H1 (cell line): ENCODE data around the gene HS3ST1. TPM values are rescaled to one million over a fixed set of nuclear protein-coding genes. Genes with fewer than 3 reads are reported as not detected.

Experiments
- CTCF ChIA-PET: fragments of 300-600 bp; sonication (Branson Sonifier 250); formaldehyde crosslinking; loops from one replicate; lab custom pipeline; 2021; ENCODE audit not compliant: partially characterized antibody; lab: Charles Lee
- POLR2A ChIA-PET: fragments of 300-600 bp; sonication (Branson Sonifier 250); formaldehyde crosslinking; loops from one replicate; lab custom pipeline; 2021; ENCODE audit warnings: inconsistent platforms; ENCODE audit not compliant: partially characterized antibody; lab: Charles Lee
- DNase-seq, 2 experiments: peaks; one replicate each; pipeline versions ENCODE4 v3.0.0 to v3.0.0-alpha.2; 2010 to 2022; ENCODE audit warnings: low spot score in 2 of 2, low read depth in 1 of 2, mixed read lengths in 1 of 2
- FAIRE-seq: peaks from 2 replicates; lab custom pipeline; 2011; peaks lifted over from hg19 to GRCh38; lab: Jason Lieb, UNC
- H2AFZ ChIP-seq: 2 replicates; pipeline ENCODE4 v1.8.1; 2012; ENCODE audit warnings: low read length, inconsistent platforms
- H2AK5ac ChIP-seq: 2 replicates; pipeline ENCODE4 v1.6.1; 2013; ENCODE audit warnings: low read depth, low read length
- H2BK120ac ChIP-seq: replicated peaks from 2 replicates; pipeline ENCODE3; 2013; ENCODE audit warnings: low read depth, low read length, inconsistent platforms
- H2BK12ac ChIP-seq: 2 replicates; pipeline ENCODE4 v1.6.1; 2013; ENCODE audit warnings: low read depth, low read length
- H2BK15ac ChIP-seq: 2 replicates; pipeline ENCODE4 v1.6.1; 2013; ENCODE audit warnings: low read length
- H2BK20ac ChIP-seq: 2 replicates; pipeline ENCODE4 v1.6.1; 2013; ENCODE audit warnings: low read length
- H2BK5ac ChIP-seq: 2 replicates; pipeline ENCODE4 v1.6.1; 2013; ENCODE audit warnings: low read depth, low read length
- H3K14ac ChIP-seq: 2 replicates; pipeline ENCODE4 v1.6.1; 2013; ENCODE audit warnings: inconsistent platforms; ENCODE audit not compliant: insufficient read length
- H3K18ac ChIP-seq: 2 replicates; pipeline ENCODE4 v1.6.1; 2013; ENCODE audit warnings: low read length; ENCODE audit errors: extremely low read depth
- H3K23ac ChIP-seq: 2 replicates; pipeline ENCODE4 v1.6.1; 2013; ENCODE audit warnings: inconsistent platforms; ENCODE audit not compliant: insufficient read length
- H3K23me2 ChIP-seq: 2 replicates; pipeline ENCODE4 v1.6.1; 2013; ENCODE audit warnings: low read depth, low read length
- H3K27ac ChIP-seq: 2 replicates; pipeline ENCODE4 v1.6.1; 2011; ENCODE audit warnings: low read depth, low read length, inconsistent platforms
- H3K27me3 ChIP-seq, 4 experiments: replicated peaks in 1 of 4; 1 replicate in 1 of 4; 2 replicates in 3 of 4; pipeline versions ENCODE4 v1.6.1 to v1.8.1; 2011 to 2013; ENCODE audit warnings: low read length in 3 of 4, mild to moderate bottlenecking in 3 of 4, inconsistent platforms in 2 of 4, mixed read lengths in 2 of 4, moderate library complexity in 1 of 4; ENCODE audit not compliant: control insufficient read depth in 3 of 4, insufficient read depth in 3 of 4; ENCODE audit errors: extremely low read depth in 1 of 4
- H3K36me3 ChIP-seq, 4 experiments: 2 replicates each; pipeline versions ENCODE4 v1.6.1 to v1.8.1; 2011 to 2013; ENCODE audit warnings: mild to moderate bottlenecking in 4 of 4, low read length in 3 of 4, moderate library complexity in 2 of 4, control low read depth in 1 of 4, inconsistent platforms in 1 of 4; ENCODE audit not compliant: insufficient read depth in 4 of 4, control insufficient read depth in 2 of 4
- H3K4ac ChIP-seq: replicated peaks from 2 replicates; pipeline ENCODE3; 2013; ENCODE audit warnings: low read length, low read depth, mixed read lengths, inconsistent platforms; ENCODE audit not compliant: insufficient read length
- H3K4me1 ChIP-seq, 4 experiments: replicated peaks in 1 of 4; 1 replicate in 1 of 4; 2 replicates in 3 of 4; pipeline versions ENCODE4 v1.6.1 to v1.8.1; 2011 to 2013; ENCODE audit warnings: low read length in 3 of 4, inconsistent platforms in 2 of 4, mixed read lengths in 1 of 4; ENCODE audit not compliant: insufficient read depth in 4 of 4, control insufficient read depth in 3 of 4
- H3K4me2 ChIP-seq, 2 experiments: 2 replicates each; pipeline versions ENCODE4 v1.6.1 to v1.8.1; 2011 to 2013; ENCODE audit warnings: low read depth in 2 of 2, low read length in 2 of 2, control low read depth in 1 of 2, inconsistent platforms in 1 of 2, mild to moderate bottlenecking in 1 of 2; ENCODE audit not compliant: insufficient read depth in 1 of 2
- H3K4me3 ChIP-seq, 4 experiments: fragments of 200-600, 300-600 bp in 1 of 4; sonication (generic), shearing (Covaris generic), sonication (Bioruptor Twin) in 1 of 4; 2 replicates each; pipeline versions ENCODE4 v1.5.1 to v1.8.1; 2011 to 2016; ENCODE audit warnings: low read length in 4 of 4, low read depth in 3 of 4, control low read depth in 2 of 4, inconsistent platforms in 2 of 4, mild to moderate bottlenecking in 2 of 4, mixed read lengths in 1 of 4, moderate library complexity in 1 of 4; ENCODE audit not compliant: insufficient read depth in 2 of 4; ENCODE audit errors: extremely low read depth in 1 of 4
- H3K56ac ChIP-seq: replicated peaks from 2 replicates; pipeline ENCODE3; 2013; ENCODE audit warnings: low read depth, mild to moderate bottlenecking, mixed read lengths, low read length, inconsistent platforms; ENCODE audit not compliant: insufficient read length
- H3K79me1 ChIP-seq: 2 replicates; pipeline ENCODE4 v1.6.1; 2013; ENCODE audit warnings: low read depth, low read length, control low read depth
- H3K79me2 ChIP-seq, 2 experiments: 2 replicates each; pipeline versions ENCODE4 v1.6.1 to v1.8.1; 2012 to 2013; ENCODE audit warnings: low read length in 2 of 2, mild to moderate bottlenecking in 2 of 2, inconsistent platforms in 1 of 2; ENCODE audit not compliant: insufficient read depth in 2 of 2, control insufficient read depth in 1 of 2
- H3K9ac ChIP-seq, 4 experiments: replicated peaks in 1 of 4; 1 replicate in 1 of 4; 2 replicates in 3 of 4; pipeline versions ENCODE4 v1.6.1 to v1.8.1; 2011 to 2013; ENCODE audit warnings: low read depth in 3 of 4, low read length in 3 of 4, control low read depth in 2 of 4, mild to moderate bottlenecking in 2 of 4, moderate library complexity in 2 of 4, inconsistent platforms in 1 of 4; ENCODE audit errors: extremely low read depth in 1 of 4
- H3K9me3 ChIP-seq, 2 experiments: 2 replicates each; pipeline versions ENCODE4 v1.6.1 to v1.8.1; 2012 to 2013; ENCODE audit warnings: mild to moderate bottlenecking in 2 of 2, moderate library complexity in 2 of 2, control low read depth in 1 of 2, inconsistent platforms in 1 of 2, low read depth in 1 of 2, low read length in 1 of 2, mixed read lengths in 1 of 2; ENCODE audit not compliant: insufficient read depth in 2 of 2
- H4K20me1 ChIP-seq, 2 experiments: replicated peaks in 1 of 2; 2 replicates each; pipeline versions ENCODE3 to v1.8.1; 2011 to 2013; ENCODE audit warnings: inconsistent platforms in 2 of 2, low read length in 2 of 2, mild to moderate bottlenecking in 1 of 2; ENCODE audit not compliant: insufficient read depth in 2 of 2, control insufficient read depth in 1 of 2
- H4K5ac ChIP-seq: 2 replicates; pipeline ENCODE4 v1.6.1; 2013; ENCODE audit warnings: low read length, low read depth, mixed read lengths, inconsistent platforms; ENCODE audit not compliant: insufficient read length
- H4K8ac ChIP-seq: 2 replicates; pipeline ENCODE4 v1.8.0; 2013; ENCODE audit warnings: mild to moderate bottlenecking, moderate library complexity, low read length, inconsistent platforms; ENCODE audit not compliant: insufficient read depth; ENCODE audit errors: extremely low read depth
- H4K91ac ChIP-seq: replicated peaks from 2 replicates; pipeline ENCODE3; 2013; ENCODE audit warnings: low read length, mixed read lengths, inconsistent platforms; ENCODE audit not compliant: insufficient read length
- BRCA1 ChIP-seq: IDR thresholded peaks from 2 replicates; pipeline ENCODE4 v1.6.1; 2012; ENCODE audit warnings: low read depth, low read length, improper control_type of control experiment
- CREB1 ChIP-seq: IDR thresholded peaks from 2 replicates; pipeline ENCODE4 v1.6.1; 2012; ENCODE audit warnings: inconsistent platforms
- GABPA ChIP-seq: IDR thresholded peaks from 2 replicates; pipeline ENCODE4 v1.6.1; 2011; ENCODE audit warnings: mild to moderate bottlenecking, low read length, moderate library complexity, borderline replicate concordance; ENCODE audit not compliant: insufficient read depth
- JUND ChIP-seq: IDR thresholded peaks from 2 replicates; pipeline ENCODE4 v1.6.1; 2011; ENCODE audit warnings: mild to moderate bottlenecking, improper control_type of control experiment, low read length
- NRF1 ChIP-seq: IDR thresholded peaks from 2 replicates; pipeline ENCODE4 v1.6.1; 2011; ENCODE audit warnings: mild to moderate bottlenecking, low read depth, low read length, improper control_type of control experiment
- RNF2 ChIP-seq: fragments of 200-900, 300-1000 bp; sonication (generic); IDR thresholded peaks from 2 replicates; pipeline ENCODE4 v1.7.1; 2016; ENCODE audit warnings: borderline replicate concordance, low read depth, mild to moderate bottlenecking, antibody characterized with exemption, low read length; ENCODE audit not compliant: poor library complexity, severe bottlenecking; ENCODE audit errors: missing control alignments
- SP1 ChIP-seq: IDR thresholded peaks from 2 replicates; pipeline ENCODE4 v1.6.1; 2011; ENCODE audit warnings: low read depth, low read length
- WGBS, 2 experiments: shearing (Covaris generic) in 1 of 2; methylation state at CpG; one replicate each; pipeline versions ENCODE4 v1.1.6 to v1.1.7; 2013 to 2015; ENCODE audit warnings: low lambda C conversion rate in 2 of 2, mixed read lengths in 2 of 2, inconsistent platforms in 1 of 2, low coverage in 1 of 2, missing lambda C conversion rate in 1 of 2; ENCODE audit not compliant: insufficient replicate concordance in 2 of 2, insufficient coverage in 1 of 2, insufficient read length in 1 of 2; ENCODE audit errors: extremely low coverage in 1 of 2, missing lambda C conversion rate in 1 of 2; 5-methylcytosine and 5-hydroxymethylcytosine counted together
- polyA plus RNA-seq, 7 experiments: library from polyadenylated mRNA; depleted of rRNA in 3 of 7; stranded (reverse) in 5 of 7; unstranded in 2 of 7; fragments of >200 nt in 5 of 7; fragments of 200-250 nt in 2 of 7; gene quantifications; 1 replicate in 5 of 7; 2 replicates in 1 of 7; 4 replicates in 1 of 7; pipeline versions ENCODE4 v1.2.1 to v1.2.3, GENCODE V29; 2011 to 2013; ENCODE audit warnings: missing spikeins in 2 of 7, mixed read lengths in 2 of 7
- total RNA-seq: library from RNA; stranded (reverse); fragmentation: NEBNext Ultra II Directional; extraction: Animal tissue kit (Norgen Biotek cat#: 25700); gene quantifications from 2 replicates; pipeline ENCODE4 v1.2.1, GENCODE V29; 2021

HS3ST1 gene
- total and polyA plus RNA-seq, 2 of the 8 experiments (the other 6 are each of a cell fraction or from before 2014, with no cell fraction given), result 0.50 to 1.5 TPM

DNA sequence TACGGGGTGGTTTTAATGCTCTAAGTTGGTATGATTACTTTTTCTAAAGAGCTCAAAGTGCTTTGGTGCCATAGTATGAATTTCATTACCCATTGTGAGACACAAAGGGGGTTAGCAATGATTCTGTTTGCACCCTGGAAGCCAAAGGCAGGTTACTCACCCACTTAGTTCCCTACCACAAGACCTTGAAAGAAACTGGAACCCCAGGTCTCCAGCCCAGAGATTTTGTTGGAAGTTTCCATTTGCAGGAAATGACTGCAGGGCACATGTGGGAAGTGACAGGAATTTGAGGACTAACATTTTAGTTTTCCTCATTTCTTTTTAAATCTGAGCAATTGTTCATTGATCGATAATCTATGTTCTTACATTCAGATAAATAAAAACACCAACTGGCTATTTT, 1.8 kb upstream of the HS3ST1 start:
- H3K79me2 ChIP-seq, result no peaks in the 10 kb centered on the region
- no peak overlapping the region for H3K27ac ChIP-seq
- no peak overlapping the region for H4K8ac ChIP-seq
- no peaks in the 10 kb centered on the region for H3K36me3 ChIP-seq
- H2AK5ac ChIP-seq, result no peak overlapping the region
- H2AFZ ChIP-seq, result no peak overlapping the region
- H3K4me3 ChIP-seq, result no peak overlapping the region
- no peak overlapping the region for H2BK5ac ChIP-seq
- no peaks in the 10 kb centered on the region for H4K20me1 ChIP-seq
- H4K91ac ChIP-seq, result no peak overlapping the region
- H3K56ac ChIP-seq, result no peak overlapping the region
- POLR2A ChIA-PET, result no interaction called here
- no peak overlapping the region for H3K4ac ChIP-seq
- no peak overlapping the region for H2BK12ac ChIP-seq
- peaks cover 5 to 46% (median 34%) of the 10 kb centered on the region in 4 experiments for H3K27me3 ChIP-seq
- TF ChIP-seq SP1 (no peak), BRCA1 (no peak), NRF1 (no peak), RNF2 (no peak), GABPA (no peak), CREB1 (no peak), JUND (no peak)
- H2BK20ac ChIP-seq, result no peak overlapping the region
- no peak overlapping the region for H2BK120ac ChIP-seq
- no peak overlapping the region; a peak in 1 of 4 replicates for H3K4me2 ChIP-seq
- no peak overlapping the region for H3K14ac ChIP-seq
- no peaks in the 10 kb centered on the region for H3K9me3 ChIP-seq
- no peak overlapping the region for H3K23ac ChIP-seq
- no peak overlapping the region for H3K9ac ChIP-seq
- 91% methylated on average over 2 of the region's 2 CpGs; no CpG with 5 or more reads in 1 of the 2 experiments for WGBS, 2 experiments
- H2BK15ac ChIP-seq, result no peak overlapping the region
- CTCF ChIA-PET, result interaction anchor here (0.6 to 1.5 kb wide), 5 partner anchors 24 to 538 kb away, joined by 3 to 5 read pairs (median 3); no protein-coding TSS in a partner anchor
- FAIRE-seq (no peak), DNase-seq (no peak)
- H3K23me2 ChIP-seq, result peaks cover 18% of the 10 kb centered on the region
- H3K4me1 ChIP-seq, result peaks cover 0 to 17% (median 5%) of the 10 kb centered on the region in 4 experiments; a peak in 3 of 7 replicates
- no peak overlapping the region for H3K18ac ChIP-seq
- no peak overlapping the region for H4K5ac ChIP-seq
- H3K79me1 ChIP-seq, result no peaks in the 10 kb centered on the region
